Lower leg skin (tissue), 4 donors: ENCODE results near the gene TTC8. TPM values are rescaled to one million over a fixed set of nuclear protein-coding genes. Genes with fewer than 3 reads are reported as not detected.

Source experiments
- DNase-seq, 2 donors: peaks; one replicate each; pipeline ENCODE4 v3.0.0-alpha.2; 2019; ENCODE audit warnings: low spot score in 2 of 2
- H3K4me3 ChIP-seq: fragments of 200-600 bp; sonication (generic); 2 replicates; pipeline ENCODE4 v1.5.1; 2017; ENCODE audit warnings: mild to moderate bottlenecking, low read depth; ENCODE audit not compliant: poor library complexity, severe bottlenecking
- POLR2A ChIP-seq, 2 donors: fragments of 450-650 bp; IDR thresholded peaks; one replicate each; pipeline ENCODE4 v1.6.1; 2016 to 2017; ENCODE audit warnings: antibody characterized with exemption in 2 of 2, mild to moderate bottlenecking in 1 of 2, moderate library complexity in 1 of 2
- WGBS, 2 donors: methylation state at CpG; one replicate each; pipeline ENCODE4 v1.1.5; 2018; 5-methylcytosine and 5-hydroxymethylcytosine counted together
- intact Hi-C: fragments of 100-400 bp; cut with DNase I; formaldehyde crosslinking; loops from one replicate; pipeline ENCODE4 v1.15.0; 2023; ENCODE audit warnings: low total_unique reads
- total RNA-seq, 4 donors: library from RNA; depleted of rRNA; stranded (reverse); fragments of >200 nt; gene quantifications; one replicate each; pipeline ENCODE4 v1.1.0, GENCODE V29; 2016
- TF ChIP-seq, protein P1 (sequence below), 3 donors: fragments of 450-650 bp; IDR thresholded peaks; one replicate each; pipeline ENCODE4 v1.5.1; 2016; ENCODE audit warnings: antibody characterized with exemption in 3 of 3, mild to moderate bottlenecking in 3 of 3, moderate library complexity in 2 of 3

The TTC8 gene
- total RNA-seq, 4 donors from 2014 or later = 11.6 to 18.6 (median 17.9) TPM

DNA sequence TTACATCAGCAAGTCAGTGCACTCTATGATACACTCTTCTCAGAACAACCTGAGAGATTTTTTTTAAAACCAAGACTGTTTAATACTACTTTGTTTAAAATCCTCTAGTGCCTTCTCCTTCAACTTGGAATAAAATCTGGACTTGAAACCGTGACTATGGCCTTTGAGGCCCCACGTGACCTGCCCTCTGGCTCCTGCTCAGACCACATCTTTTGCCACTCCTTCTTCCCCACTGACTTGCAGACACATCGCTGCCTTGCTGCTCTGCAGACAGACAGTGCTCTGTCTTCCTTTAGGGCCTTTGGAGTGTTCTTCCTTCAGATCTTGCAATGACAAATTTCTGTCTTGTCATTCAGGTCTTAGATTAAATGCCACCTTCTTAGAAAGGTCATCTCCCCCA lies 48.5 kb downstream of the TTC8 start:
- WGBS, 2 donors = 73 to 80% methylated on average over 3 of the region's 3 CpGs
- intact Hi-C loops = loop anchor here (5.0 kb wide), 1 partner anchor 206 kb away; no protein-coding TSS in a partner anchor
- TF ChIP-seq, protein P1, sequence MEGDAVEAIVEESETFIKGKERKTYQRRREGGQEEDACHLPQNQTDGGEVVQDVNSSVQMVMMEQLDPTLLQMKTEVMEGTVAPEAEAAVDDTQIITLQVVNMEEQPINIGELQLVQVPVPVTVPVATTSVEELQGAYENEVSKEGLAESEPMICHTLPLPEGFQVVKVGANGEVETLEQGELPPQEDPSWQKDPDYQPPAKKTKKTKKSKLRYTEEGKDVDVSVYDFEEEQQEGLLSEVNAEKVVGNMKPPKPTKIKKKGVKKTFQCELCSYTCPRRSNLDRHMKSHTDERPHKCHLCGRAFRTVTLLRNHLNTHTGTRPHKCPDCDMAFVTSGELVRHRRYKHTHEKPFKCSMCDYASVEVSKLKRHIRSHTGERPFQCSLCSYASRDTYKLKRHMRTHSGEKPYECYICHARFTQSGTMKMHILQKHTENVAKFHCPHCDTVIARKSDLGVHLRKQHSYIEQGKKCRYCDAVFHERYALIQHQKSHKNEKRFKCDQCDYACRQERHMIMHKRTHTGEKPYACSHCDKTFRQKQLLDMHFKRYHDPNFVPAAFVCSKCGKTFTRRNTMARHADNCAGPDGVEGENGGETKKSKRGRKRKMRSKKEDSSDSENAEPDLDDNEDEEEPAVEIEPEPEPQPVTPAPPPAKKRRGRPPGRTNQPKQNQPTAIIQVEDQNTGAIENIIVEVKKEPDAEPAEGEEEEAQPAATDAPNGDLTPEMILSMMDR (IDR thresholded peaks at IDR 0.05) = no peak
- no peak for TF ChIP-seq POLR2A (IDR thresholded peaks at IDR 0.05)
- DNase-seq = no peak
- no peak overlapping the region for H3K4me3 ChIP-seq

DNA sequence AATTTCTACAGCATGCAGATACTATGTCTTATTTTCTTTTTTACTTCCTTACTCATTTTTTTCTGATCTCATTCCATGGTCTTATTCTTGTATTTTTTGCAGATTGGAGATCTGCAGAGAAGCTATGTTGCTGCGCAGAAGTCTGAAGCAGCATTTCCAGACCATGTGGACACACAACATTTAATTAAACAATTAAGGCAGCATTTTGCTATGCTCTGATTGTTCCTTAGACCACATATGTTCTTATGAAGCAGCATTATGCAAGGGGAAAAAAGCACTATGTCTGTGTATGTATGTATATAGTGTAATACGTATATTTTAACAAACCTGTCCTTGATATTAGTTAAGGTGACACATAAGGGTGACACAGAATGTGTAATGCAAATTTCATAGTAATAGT lies 52.7 kb downstream of the TTC8 start:
- intact Hi-C loops = no loop called here
- 96 to 98% methylated on average over 2 of the region's 2 CpGs for WGBS, 2 donors
- no peak for TF ChIP-seq POLR2A (IDR thresholded peaks at IDR 0.05)
- TF ChIP-seq, protein P1 (IDR thresholded peaks at IDR 0.05) = no peak
- no peak for DNase-seq
- H3K4me3 ChIP-seq = no peak overlapping the region

DNA sequence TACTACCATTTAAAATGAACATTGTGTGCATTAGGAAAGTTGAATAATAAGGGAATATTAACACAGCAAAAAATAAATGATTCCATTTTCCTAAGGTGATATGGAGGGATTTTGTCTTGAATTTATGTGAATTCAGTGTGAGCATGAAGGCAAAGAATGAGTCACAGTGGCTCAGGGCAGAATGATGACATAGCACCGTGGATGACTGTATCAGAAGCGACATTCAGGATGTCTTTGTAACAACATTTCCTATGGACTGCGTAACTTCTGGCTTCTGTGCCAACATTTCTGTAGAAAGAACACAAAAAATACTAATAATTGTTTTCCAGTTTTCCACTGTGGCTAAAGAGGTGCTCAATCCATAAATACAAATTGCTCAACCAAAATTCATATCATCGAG lies 54.6 kb downstream of the TTC8 start:
- no peak overlapping the region for H3K4me3 ChIP-seq
- DNase-seq = no peak
- 71 to 83% methylated on average over 4 of the region's 4 CpGs for WGBS, 2 donors
- TF ChIP-seq POLR2A (IDR thresholded peaks at IDR 0.05) = no peak
- TF ChIP-seq, protein P1 (IDR thresholded peaks at IDR 0.05) = no peak
- intact Hi-C loops = no loop called here

DNA sequence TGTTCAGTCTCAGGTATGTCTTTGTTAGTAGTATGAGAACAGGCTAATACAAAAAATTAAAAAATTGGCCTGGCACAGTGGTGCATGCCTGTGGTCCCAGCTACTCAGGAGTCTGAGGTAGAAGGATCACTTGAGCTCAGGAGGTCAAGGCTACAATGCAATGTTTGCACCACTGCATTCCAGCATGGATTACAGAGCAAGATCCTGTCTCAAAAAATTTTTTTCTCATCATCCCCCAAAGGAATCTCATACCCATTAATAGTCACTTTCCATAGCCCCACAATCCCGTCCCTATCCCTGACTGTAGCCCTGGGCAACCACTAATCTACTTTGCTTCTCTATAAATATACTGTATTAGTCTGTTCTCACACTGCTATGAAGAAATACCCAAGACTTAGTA lies 57.8 kb downstream of the TTC8 start:
- 84 to 86% methylated on average over 1 of the region's 1 CpG for WGBS, 2 donors
- TF ChIP-seq, protein P1 (IDR thresholded peaks at IDR 0.05) = no peak
- TF ChIP-seq POLR2A (IDR thresholded peaks at IDR 0.05) = no peak
- intact Hi-C loops = no loop called here
- no peak for DNase-seq
- no peak overlapping the region for H3K4me3 ChIP-seq

DNA sequence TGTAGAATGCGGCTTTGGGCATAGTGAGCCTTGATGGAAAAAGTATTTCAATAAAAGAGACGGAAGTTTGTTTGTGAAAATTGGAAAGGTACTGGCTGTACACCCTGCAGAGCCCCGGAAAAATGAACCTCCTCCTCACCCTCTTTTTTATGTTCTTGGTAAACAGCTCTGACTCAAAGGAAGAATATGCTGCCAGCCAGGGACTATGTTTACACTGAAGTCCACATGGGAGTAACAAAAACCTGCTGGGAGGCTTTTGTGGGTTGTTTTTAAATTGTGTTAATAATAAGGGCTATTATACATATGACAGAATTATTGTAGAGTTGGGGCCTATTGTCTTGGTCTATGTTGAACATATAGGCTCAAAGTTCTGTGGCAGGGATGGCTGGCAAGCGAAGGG lies 70.7 kb downstream of the TTC8 start:
- DNase-seq = no peak
- intact Hi-C loops = no loop called here
- TF ChIP-seq, protein P1 (IDR thresholded peaks at IDR 0.05) = no peak
- no peak for TF ChIP-seq POLR2A (IDR thresholded peaks at IDR 0.05)
- no peak overlapping the region for H3K4me3 ChIP-seq
- 74 to 76% methylated on average over 4 of the region's 4 CpGs for WGBS, 2 donors

DNA sequence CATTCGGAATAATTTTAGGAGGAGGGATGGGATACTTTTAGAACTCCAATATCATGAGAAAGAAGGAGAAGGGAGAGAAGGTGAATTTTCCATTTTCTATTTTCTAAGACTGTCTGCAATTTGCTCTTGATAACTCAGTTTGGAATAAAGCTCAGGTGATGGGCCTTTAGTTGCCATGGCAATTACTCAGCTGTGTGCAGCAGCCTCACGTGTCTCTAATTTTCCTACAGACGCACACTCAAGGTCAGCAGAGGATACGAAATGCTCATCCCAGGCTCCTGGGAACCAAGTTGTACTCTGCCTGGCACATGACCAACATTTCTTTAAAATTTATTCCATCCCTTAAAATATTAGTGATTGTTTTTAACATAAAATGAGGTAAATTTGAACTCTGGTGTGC lies 76.7 kb downstream of the TTC8 start:
- 64 to 70% methylated on average over 4 of the region's 4 CpGs for WGBS, 2 donors
- intact Hi-C loops = no loop called here
- no peak overlapping the region for H3K4me3 ChIP-seq
- no peak for TF ChIP-seq POLR2A (IDR thresholded peaks at IDR 0.05)
- TF ChIP-seq, protein P1 (IDR thresholded peaks at IDR 0.05) = no peak
- DNase-seq = no peak
